ENCODE data around the gene LAMB1.

LAMB1 gene

GRCh38 chr7:108016841-108017775 is 14.1 kb upstream of the LAMB1 start:
- DNase-seq: peak; percentile 62

GRCh38 chr7:108015740-108016139 is 12.8 kb upstream of the LAMB1 start:
- no peak for DNase-seq

GRCh38 chr7:108014747-108015682 is 12.1 kb upstream of the LAMB1 start:
- DNase-seq: no peak

- DNase-seq: no peak
Observed at GRCh38 chr7:108014215-108014614, 11.3 kb upstream of the LAMB1 start.

- DNase-seq: peak; percentile 85
Observed at GRCh38 chr7:108012499-108013430, 9.8 kb upstream of the LAMB1 start.

GRCh38 chr7:108010377-108010776 is 7.4 kb upstream of the LAMB1 start:
- DNase-seq: peak; percentile 16

GRCh38 chr7:108009873-108010272 is 6.9 kb upstream of the LAMB1 start:
- DNase-seq: no peak

- DNase-seq: no peak
Observed at GRCh38 chr7:108008827-108009226, 5.9 kb upstream of the LAMB1 start.

- no peak for DNase-seq
Observed at GRCh38 chr7:108008240-108008639, 5.3 kb upstream of the LAMB1 start.

- DNase-seq: no peak
Observed at GRCh38 chr7:108007762-108008161, 4.8 kb upstream of the LAMB1 start.

- DNase-seq: peak; percentile 6
Observed at GRCh38 chr7:108007261-108007660, 4.3 kb upstream of the LAMB1 start.

GRCh38 chr7:108004220-108005142 is 1.5 kb upstream of the LAMB1 start:
- DNase-seq: no peak

- DNase-seq: no peak
Observed at GRCh38 chr7:108003599-108003935, 606 bp upstream of the LAMB1 start.

- DNase-seq: no peak
Observed at GRCh38 chr7:108001764-108002725, 916 bp downstream of the LAMB1 start.

GRCh38 chr7:108000875-108001763 is 1.8 kb downstream of the LAMB1 start:
- no peak for DNase-seq

GRCh38 chr7:107999779-108000560 is 3.0 kb downstream of the LAMB1 start:
- no peak for DNase-seq

GRCh38 chr7:107998660-107999480 is 4.1 kb downstream of the LAMB1 start:
- no peak for DNase-seq

Data from OCI-M1 (cell line).